GM13977 (cell line): ENCODE results near the gene AKAP13.

ENCODE experiments used
- DNase-seq: peaks from one replicate; pipeline ENCODE4 v3.0.0; 2012; ENCODE audit warnings: low spot score
- CTCF ChIP-seq: IDR thresholded peaks from 2 replicates; pipeline ENCODE4 v1.5.1; 2012; ENCODE audit warnings: mild to moderate bottlenecking, control low read depth; ENCODE audit not compliant: insufficient read depth; ENCODE audit errors: extremely low read depth, missing control alignments
- in situ Hi-C: fragments of 300-500 bp; cut with MboI; formaldehyde crosslinking; loops from one replicate; pipeline ENCODE4 v1.12.0; 2022; ENCODE audit warnings: low sequenced_read_pairs, low pct_unique_long_range_greater_than_20kb, mixed read lengths, inconsistent platforms; ENCODE audit not compliant: unreplicated experiment

The AKAP13 gene

GRCh38 chr15:85394554-85395333, 14.3 kb downstream of the AKAP13 start:
- no peak for DNase-seq
- in situ Hi-C loops = no loop called here
- no peak for TF ChIP-seq CTCF

- no peak for DNase-seq
- TF ChIP-seq CTCF = no peak
- in situ Hi-C loops = no loop called here
Observed at GRCh38 chr15:85396554-85396953, 16.2 kb downstream of the AKAP13 start.

- DNase-seq = no peak
- no peak for TF ChIP-seq CTCF
- in situ Hi-C loops = no loop called here
Observed at GRCh38 chr15:85397151-85397550, 16.7 kb downstream of the AKAP13 start.

GRCh38 chr15:85397926-85398325, 17.5 kb downstream of the AKAP13 start:
- DNase-seq = no peak
- in situ Hi-C loops = no loop called here
- no peak for TF ChIP-seq CTCF

- DNase-seq = no peak
- in situ Hi-C loops = no loop called here
- TF ChIP-seq CTCF = no peak
Observed at GRCh38 chr15:85398822-85399221, 18.4 kb downstream of the AKAP13 start.

- no peak for TF ChIP-seq CTCF
- no peak for DNase-seq
- in situ Hi-C loops = loop anchor here (10.0 kb wide), 1 partner anchor 65 kb away; no protein-coding TSS in a partner anchor
Observed at GRCh38 chr15:85399627-85400026, 19.2 kb downstream of the AKAP13 start.
